ENCODE results near the gene PSAPL1. TPM values are rescaled to one million over a fixed set of nuclear protein-coding genes. Genes with fewer than 3 reads are reported as not detected.

The PSAPL1 gene, protein sequence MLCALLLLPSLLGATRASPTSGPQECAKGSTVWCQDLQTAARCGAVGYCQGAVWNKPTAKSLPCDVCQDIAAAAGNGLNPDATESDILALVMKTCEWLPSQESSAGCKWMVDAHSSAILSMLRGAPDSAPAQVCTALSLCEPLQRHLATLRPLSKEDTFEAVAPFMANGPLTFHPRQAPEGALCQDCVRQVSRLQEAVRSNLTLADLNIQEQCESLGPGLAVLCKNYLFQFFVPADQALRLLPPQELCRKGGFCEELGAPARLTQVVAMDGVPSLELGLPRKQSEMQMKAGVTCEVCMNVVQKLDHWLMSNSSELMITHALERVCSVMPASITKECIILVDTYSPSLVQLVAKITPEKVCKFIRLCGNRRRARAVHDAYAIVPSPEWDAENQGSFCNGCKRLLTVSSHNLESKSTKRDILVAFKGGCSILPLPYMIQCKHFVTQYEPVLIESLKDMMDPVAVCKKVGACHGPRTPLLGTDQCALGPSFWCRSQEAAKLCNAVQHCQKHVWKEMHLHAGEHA
- polyA plus RNA-seq, result not detected

DNA sequence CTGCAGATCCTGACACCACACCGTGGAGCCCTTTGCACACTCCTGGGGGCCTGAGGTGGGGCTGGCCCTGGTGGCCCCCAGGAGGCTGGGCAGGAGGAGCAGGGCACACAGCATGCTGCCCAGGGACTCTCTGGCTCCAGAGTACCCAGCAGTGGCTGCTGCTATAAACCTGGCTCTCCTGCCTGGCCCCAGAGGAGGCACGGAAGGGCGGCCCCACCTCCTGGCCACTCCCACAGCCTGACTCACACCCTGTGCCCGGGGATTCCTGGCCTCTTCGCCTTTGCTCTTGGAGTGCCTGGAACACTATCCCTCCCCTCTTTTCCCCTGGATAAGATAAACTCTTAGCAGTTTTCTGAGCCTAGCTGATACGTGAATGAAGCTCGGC lies at the start of gene PSAPL1:
TSS of gene PSAPL1 (minus strand) at position 165 of the 385 bp plus-strand sequence. CDS start at position 114, 51 bp downstream.
- H3K36me3 Mint-ChIP-seq, result no peaks in the 10 kb centered on the region
- no peak within 1 kb of the TSS for H3K27ac Mint-ChIP-seq
- peak within 1 kb of the TSS in 1 of 4 donors; percentile 39 for H3K4me3 Mint-ChIP-seq
- H3K9me3 Mint-ChIP-seq, result peaks cover 0 to 5% (median 0%) of the 10 kb centered on the region in 3 donors
- no peaks in the 10 kb centered on the region for H3K27me3 Mint-ChIP-seq
- no peaks in the 10 kb centered on the region for H3K4me1 Mint-ChIP-seq

DNA sequence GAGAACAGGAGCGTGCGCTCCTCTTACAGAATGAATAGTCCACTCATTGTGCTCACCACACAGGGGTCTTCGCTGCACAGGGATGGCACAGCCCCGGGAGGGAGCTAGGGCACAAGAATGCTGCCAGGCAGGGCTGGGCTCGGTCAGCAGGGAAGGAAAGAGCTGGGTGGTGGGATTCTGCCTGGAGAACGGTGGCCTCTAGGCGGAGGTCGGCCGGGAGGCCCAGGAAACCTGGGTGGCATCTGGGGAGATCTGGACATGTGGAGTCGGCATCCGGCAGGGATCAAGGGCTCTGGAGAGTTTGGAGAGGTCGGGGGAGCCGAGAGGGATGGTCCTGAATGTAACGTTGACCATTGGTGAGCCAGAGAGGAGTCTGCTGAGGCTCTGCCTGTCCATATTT lies 46.5 kb upstream of the PSAPL1 start:
- Mint-ChIP-seq H3K4me3 (no peak overlapping the region), H3K9me3 (peaks cover 0 to 7% (median 0%) of the 10 kb centered on the region in 3 donors), H3K36me3 (no peaks in the 10 kb centered on the region), H3K4me1 (no peaks in the 10 kb centered on the region), H3K27ac (no peak overlapping the region), H3K27me3 (peaks cover 1% of the 10 kb centered on the region)

DNA sequence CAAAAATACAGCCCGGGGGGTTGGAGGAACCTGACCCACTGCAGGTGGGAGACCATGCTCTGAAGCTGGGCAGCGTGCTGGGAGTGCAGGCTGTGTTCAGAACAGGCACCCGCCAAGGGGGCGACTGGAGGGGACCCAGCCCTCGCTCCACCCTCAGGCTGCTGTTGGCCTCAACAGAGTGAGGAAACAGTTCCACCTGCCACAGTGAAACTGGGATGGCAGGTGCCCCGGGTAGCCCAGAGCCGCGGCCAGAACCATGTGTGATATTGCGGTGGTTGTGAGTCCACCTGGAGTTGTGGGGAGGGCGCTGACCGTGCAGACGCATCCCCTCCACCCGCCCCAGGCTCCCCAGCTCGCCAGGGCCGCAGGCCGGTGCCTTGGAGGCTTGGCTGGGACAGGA lies 45.7 kb upstream of the PSAPL1 start:
- Mint-ChIP-seq H3K9me3 (peaks cover 0 to 7% (median 0%) of the 10 kb centered on the region in 3 donors), H3K4me3 (no peak overlapping the region), H3K4me1 (no peaks in the 10 kb centered on the region), H3K27ac (no peak overlapping the region), H3K27me3 (peaks cover 1% of the 10 kb centered on the region), H3K36me3 (no peaks in the 10 kb centered on the region)

DNA sequence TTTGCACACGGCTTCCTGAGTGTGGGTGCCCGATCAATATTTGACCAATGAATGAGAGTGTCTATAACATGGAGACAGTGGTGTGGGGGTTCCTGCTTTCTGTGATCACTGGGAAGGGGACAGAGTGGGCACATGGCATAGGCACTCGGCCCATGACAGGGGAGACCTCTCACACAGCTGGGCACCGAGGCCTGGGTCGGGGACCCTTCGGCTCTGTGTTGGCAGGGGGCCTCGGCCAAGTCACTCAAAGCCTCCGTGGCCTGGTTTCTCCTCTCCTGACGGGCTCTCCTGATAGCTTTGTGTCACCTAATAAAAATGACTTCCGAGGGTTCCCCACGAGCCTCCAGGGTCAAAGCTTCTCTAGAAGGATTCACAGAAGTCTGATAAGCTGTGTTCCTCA lies 43.9 kb upstream of the PSAPL1 start:
- Mint-ChIP-seq H3K9me3 (peaks cover 0 to 4% (median 0%) of the 10 kb centered on the region in 3 donors), H3K27ac (no peak overlapping the region), H3K27me3 (peaks cover 2% of the 10 kb centered on the region), H3K4me3 (no peak overlapping the region), H3K4me1 (no peaks in the 10 kb centered on the region), H3K36me3 (no peaks in the 10 kb centered on the region)

DNA sequence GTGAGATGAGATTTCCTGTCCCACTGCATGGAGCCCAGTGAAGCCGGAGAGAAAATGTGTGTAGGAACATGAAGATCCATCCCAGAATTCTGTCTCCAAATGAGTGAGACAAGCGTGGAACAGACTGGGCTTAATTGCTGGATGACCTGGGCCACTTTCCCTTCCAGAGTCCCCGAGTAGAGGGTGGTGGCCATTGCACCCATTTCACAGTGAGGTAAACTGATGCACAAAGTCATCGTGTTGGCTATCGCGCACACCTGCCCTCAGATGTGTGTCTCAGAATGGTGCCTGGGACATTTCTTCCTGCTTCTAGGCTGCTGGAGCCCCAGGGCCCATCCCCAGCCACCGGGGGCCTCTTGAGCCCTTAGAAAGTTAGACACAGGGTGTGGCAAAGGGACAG lies 43.0 kb upstream of the PSAPL1 start:
- Mint-ChIP-seq H3K36me3 (no peaks in the 10 kb centered on the region), H3K27ac (peak overlapping the region in 1 of 3 donors; percentile 62), H3K4me3 (no peak overlapping the region), H3K27me3 (peaks cover 6% of the 10 kb centered on the region), H3K4me1 (no peaks in the 10 kb centered on the region), H3K9me3 (peaks cover 0 to 8% (median 0%) of the 10 kb centered on the region in 3 donors)

DNA sequence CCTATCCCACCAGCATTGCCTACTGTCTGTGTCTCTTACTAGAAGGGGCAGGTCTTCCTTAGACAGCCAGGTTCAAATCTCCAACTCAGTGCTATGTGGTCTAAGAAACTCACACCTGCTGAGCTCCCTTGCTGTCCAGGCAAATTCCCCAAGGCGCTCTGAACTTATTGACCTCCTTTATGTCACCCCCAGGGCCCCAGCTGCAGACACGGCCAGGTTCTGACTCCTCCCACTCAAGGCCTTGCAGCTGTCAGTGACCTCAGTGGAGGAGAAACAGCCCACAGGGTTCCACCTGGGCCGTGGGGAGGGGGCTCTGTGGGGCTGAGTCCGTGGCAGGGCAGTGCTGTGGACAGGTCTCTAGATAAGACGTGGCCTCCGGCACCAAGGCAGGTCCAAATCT lies 42.1 kb upstream of the PSAPL1 start:
- no peak overlapping the region for H3K4me3 Mint-ChIP-seq
- no peaks in the 10 kb centered on the region for H3K36me3 Mint-ChIP-seq

DNA sequence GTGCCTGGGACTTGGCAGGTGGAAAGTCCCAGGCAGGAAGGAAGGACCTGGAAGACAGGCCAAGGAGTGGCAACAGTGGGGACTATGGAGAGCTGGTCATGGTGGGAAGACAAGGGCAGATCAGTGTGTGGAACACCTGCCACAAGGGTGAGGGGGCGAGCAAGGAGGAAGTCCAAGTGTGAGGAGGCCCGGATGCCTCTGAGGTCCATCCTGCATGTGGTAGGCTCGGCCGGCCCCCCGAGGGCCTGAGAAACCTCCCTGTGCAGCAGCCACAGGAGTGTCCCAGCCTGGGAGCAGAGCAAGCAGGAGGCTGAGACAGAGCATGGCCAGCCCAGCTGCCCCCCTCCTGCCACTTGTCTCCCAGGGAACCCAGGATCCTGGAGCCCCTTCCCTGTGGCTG lies 40.5 kb upstream of the PSAPL1 start:
- Mint-ChIP-seq H3K27ac (no peak overlapping the region), H3K36me3 (no peaks in the 10 kb centered on the region), H3K27me3 (peaks cover 7% of the 10 kb centered on the region), H3K4me1 (no peaks in the 10 kb centered on the region), H3K9me3 (peaks cover 0 to 8% (median 0%) of the 10 kb centered on the region in 3 donors), H3K4me3 (no peak overlapping the region)

More for the DNA sequence above, 42.1 kb upstream of the PSAPL1 start:
- Mint-ChIP-seq H3K4me1 (no peaks in the 10 kb centered on the region), H3K27me3 (peaks cover 7% of the 10 kb centered on the region), H3K9me3 (peaks cover 0 to 8% (median 0%) of the 10 kb centered on the region in 3 donors), H3K27ac (no peak overlapping the region)

DNA sequence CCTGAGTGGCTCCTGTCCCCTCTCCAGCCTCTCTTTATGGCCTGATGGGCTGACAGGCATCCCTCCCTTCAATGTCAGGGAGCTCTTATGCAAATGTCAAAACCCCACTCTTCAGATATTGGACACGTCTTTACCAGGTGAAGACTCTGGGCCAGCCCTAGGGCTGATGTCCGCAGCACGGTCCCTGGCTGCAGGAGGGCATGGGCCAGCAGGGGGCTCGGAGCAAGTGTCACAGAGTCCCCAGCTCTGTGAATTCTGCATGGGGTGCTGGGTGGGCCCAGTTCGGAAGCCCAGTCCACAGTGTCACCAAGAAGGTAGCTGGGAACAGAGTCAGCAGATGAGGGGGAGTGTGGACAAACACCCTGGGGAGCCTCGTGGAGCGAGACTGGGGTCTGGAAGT lies 39.6 kb upstream of the PSAPL1 start:
- H3K36me3 Mint-ChIP-seq, result no peaks in the 10 kb centered on the region
- no peaks in the 10 kb centered on the region for H3K4me1 Mint-ChIP-seq
- H3K4me3 Mint-ChIP-seq, result no peak overlapping the region
- H3K27ac Mint-ChIP-seq, result no peak overlapping the region
- peaks cover 0 to 10% (median 0%) of the 10 kb centered on the region in 3 donors for H3K9me3 Mint-ChIP-seq
- peaks cover 7% of the 10 kb centered on the region for H3K27me3 Mint-ChIP-seq

DNA sequence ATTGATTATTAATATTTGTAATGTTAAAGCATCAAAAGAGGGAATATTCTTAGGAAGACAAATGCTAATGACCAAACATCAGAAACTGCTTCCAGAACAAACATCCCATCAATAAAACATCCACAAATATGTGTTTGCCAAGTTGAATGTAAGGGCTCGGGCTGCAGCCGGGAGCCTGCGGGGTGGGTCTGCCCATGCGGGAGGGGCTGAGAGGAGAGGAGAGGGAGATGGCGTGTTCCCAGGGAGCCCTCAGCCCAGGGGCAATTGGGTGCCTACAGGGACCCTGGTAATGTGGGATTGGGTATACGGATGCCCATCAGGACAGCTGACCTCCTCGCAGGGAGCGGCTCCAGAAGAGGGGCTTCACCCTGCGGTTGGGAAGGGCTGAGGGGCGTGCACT lies 38.4 kb upstream of the PSAPL1 start:
- Mint-ChIP-seq H3K27ac (no peak overlapping the region), H3K4me3 (no peak overlapping the region), H3K4me1 (peaks cover 0 to 3% (median 0%) of the 10 kb centered on the region in 3 donors), H3K36me3 (peaks cover 2% of the 10 kb centered on the region), H3K27me3 (peaks cover 7% of the 10 kb centered on the region), H3K9me3 (peaks cover 0 to 12% (median 3%) of the 10 kb centered on the region in 3 donors)

DNA sequence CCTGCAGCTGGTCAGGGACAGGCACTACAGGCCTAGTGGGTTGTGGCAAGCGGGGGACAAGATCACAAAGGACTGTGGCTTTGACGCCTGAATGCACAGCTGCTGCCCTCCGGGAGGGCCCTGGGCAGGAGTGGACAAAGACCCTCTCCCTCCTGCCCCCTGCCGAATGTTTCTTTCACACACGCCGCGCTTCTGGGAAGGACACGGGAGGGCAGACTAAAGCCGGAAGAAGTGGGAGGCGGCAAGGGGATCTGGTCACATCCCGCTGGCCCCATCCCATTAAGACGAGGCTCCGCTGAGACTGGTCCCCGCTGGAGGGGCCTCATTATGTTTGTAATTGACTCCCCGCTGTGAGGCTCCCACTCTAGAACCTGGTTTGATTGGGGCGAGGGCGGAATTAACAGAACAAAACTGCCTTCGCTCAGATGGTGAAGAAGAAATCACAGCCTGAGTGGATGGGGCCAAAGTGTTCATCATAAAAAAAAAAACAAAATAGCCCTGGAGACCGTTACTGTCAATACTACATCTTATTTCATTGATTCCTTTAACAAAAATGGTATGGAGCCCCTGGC lies 37.8 kb upstream of the PSAPL1 start:
- Mint-ChIP-seq H3K36me3 (peaks cover 2% of the 10 kb centered on the region), H3K4me1 (peaks cover 0 to 3% (median 0%) of the 10 kb centered on the region in 3 donors), H3K27ac (no peak overlapping the region), H3K9me3 (peaks cover 0 to 12% (median 3%) of the 10 kb centered on the region in 3 donors), H3K4me3 (no peak overlapping the region), H3K27me3 (peaks cover 7% of the 10 kb centered on the region)

DNA sequence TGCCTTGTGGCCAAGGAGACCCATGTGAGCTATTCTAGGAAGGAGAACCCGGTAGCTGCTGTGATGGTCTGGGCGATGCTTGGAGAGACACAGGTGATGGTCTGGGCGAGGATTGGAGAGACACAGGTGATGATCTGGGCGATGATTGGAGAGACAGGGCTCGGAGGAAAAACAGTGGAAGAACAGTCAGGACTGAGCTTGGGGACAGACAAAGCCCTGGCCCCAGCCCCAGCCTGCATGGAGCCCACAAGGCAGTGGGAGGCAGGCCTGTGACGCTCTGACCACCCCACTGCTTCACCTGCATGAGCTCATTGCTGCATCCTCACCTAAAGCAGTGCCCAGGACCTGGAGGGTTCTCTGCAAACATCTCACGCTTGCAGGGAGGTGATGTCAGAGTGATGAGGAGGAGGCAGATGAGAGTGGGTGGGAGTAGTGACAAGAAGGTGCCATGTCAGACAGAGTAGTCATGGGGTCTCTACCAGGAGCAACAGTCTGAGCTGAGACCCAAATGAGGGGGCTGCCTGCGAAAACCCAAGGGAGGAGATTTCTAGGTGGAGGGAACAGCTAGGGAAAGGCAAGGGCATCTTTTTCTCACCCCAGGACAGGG lies 35.9 kb upstream of the PSAPL1 start:
- Mint-ChIP-seq H3K4me1 (peaks cover 0 to 3% (median 0%) of the 10 kb centered on the region in 3 donors), H3K9me3 (peaks cover 0 to 10% (median 3%) of the 10 kb centered on the region in 3 donors), H3K27me3 (peaks cover 7% of the 10 kb centered on the region), H3K36me3 (peaks cover 2% of the 10 kb centered on the region), H3K27ac (no peak overlapping the region), H3K4me3 (no peak overlapping the region)

DNA sequence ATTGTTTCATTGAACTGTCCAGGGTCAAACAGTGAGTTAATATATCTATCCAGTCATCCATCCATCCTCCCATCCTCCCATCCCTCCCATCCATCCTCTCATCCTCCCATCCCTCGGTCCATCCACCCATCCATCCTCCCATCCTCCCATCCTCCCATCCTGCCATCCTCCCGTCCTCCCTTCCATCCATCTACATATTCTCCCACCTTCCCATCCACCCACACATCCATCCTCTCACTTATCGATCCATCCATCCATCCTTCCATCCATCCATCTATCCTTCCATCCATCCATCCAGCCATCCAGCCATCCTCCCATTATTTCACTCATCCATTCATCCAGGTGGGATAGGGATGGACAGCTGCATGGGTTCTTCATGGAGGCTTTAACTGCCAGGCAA lies 35.4 kb upstream of the PSAPL1 start:
- H3K4me1 Mint-ChIP-seq, result peaks cover 0 to 3% (median 0%) of the 10 kb centered on the region in 3 donors
- H3K4me3 Mint-ChIP-seq, result no peak overlapping the region
- H3K9me3 Mint-ChIP-seq, result peaks cover 3 to 10% (median 3%) of the 10 kb centered on the region in 3 donors
- peaks cover 2% of the 10 kb centered on the region for H3K36me3 Mint-ChIP-seq
- H3K27ac Mint-ChIP-seq, result no peak overlapping the region
- H3K27me3 Mint-ChIP-seq, result peaks cover 6% of the 10 kb centered on the region

DNA sequence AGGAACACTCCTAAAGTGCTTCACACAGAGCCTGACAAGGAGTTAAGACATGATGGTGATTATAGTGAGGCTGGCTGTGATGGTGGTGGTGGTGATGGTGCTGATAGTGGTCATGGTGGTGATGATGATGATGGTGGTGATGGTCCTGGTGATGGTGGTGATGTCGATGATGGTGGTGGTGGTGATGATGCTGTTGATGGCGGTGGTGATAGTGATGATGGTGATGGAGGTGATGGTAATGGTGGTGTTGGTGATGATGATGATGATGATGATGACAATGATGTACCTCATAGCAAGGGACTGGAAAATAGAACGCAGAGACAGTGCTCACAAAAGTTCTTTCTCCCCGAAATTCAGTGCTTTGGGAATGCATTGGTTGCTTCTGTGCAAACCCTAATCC lies 34.3 kb upstream of the PSAPL1 start:
- Mint-ChIP-seq H3K27ac (no peak overlapping the region), H3K9me3 (peaks cover 3 to 13% (median 3%) of the 10 kb centered on the region in 3 donors), H3K4me1 (peaks cover 0 to 3% (median 0%) of the 10 kb centered on the region in 3 donors), H3K27me3 (peaks cover 5% of the 10 kb centered on the region), H3K36me3 (peaks cover 4% of the 10 kb centered on the region), H3K4me3 (no peak overlapping the region)

DNA sequence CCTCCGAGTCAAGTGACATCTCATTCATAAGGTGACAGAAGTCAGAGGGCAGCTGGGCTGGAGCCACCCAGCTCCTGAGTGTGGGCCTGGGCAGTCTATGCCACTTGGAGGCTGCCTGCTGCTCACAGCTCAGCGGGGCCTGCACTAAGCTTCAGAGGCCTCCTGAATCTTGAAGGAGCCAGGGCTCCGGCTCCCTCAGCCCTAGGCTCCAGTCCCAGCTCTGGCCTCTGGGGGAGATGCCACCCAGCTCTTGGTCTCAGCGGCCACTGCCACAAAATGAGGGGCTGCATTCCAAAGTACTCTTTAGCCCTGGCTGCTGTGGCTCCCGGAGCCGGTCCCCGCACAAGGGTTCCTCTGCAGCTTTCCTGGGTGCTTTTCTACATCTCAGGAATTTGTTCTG lies 32.7 kb upstream of the PSAPL1 start:
- no peak overlapping the region for H3K27ac Mint-ChIP-seq
- H3K9me3 Mint-ChIP-seq, result peaks cover 3 to 9% (median 3%) of the 10 kb centered on the region in 3 donors
- peaks cover 4% of the 10 kb centered on the region for H3K36me3 Mint-ChIP-seq
- H3K4me1 Mint-ChIP-seq, result peaks cover 0 to 3% (median 0%) of the 10 kb centered on the region in 3 donors
- no peak overlapping the region for H3K4me3 Mint-ChIP-seq
- H3K27me3 Mint-ChIP-seq, result no peaks in the 10 kb centered on the region

DNA sequence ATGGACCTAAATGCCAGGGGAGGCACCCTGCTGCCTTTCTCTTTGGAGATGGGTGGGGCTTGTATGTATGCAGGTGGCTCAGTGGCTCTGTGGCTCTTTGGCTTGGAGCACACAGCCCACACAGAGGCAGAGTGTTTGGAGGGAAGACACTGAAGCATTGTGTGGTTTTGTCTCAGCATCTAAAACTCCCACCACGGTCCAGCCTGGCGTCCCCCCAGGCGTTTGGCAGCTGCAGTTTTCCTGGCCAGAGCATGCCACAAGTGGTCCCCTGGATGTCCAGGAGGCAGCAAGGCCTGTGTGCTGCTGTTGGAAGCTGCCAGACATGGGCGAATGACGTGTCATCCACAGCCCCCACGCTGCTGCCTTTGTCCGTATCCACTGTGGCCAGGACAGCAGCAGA lies 32.2 kb upstream of the PSAPL1 start:
- Mint-ChIP-seq H3K9me3 (peaks cover 3 to 9% (median 3%) of the 10 kb centered on the region in 3 donors), H3K27me3 (peaks cover 2% of the 10 kb centered on the region)

More for the DNA sequence above, 32.2 kb upstream of the PSAPL1 start:
- Mint-ChIP-seq H3K4me3 (no peak overlapping the region), H3K4me1 (peaks cover 0 to 3% (median 0%) of the 10 kb centered on the region in 3 donors), H3K36me3 (peaks cover 4% of the 10 kb centered on the region), H3K27ac (no peak overlapping the region)
